H1 (cell line): Measurements from ENCODE around the gene NBEA. TPM values are rescaled to one million over a fixed set of nuclear protein-coding genes. Genes with fewer than 3 reads are reported as not detected.

ENCODE experiments used
- CHD7 ChIP-seq: fragments of 300-600 bp; sonication (generic); IDR thresholded peaks from 2 replicates; pipeline ENCODE4 v1.7.1; 2012; ENCODE audit warnings: low read length, moderate library complexity, mild to moderate bottlenecking, inconsistent platforms; ENCODE audit not compliant: insufficient replicate concordance
- HDAC2 ChIP-seq, 2 experiments: fragments of 300-600 bp in 1 of 2; sonication (generic) in 1 of 2; IDR thresholded peaks; 2 replicates each; pipeline ENCODE4 v1.6.1; 2011 to 2012; ENCODE audit warnings: low read depth in 2 of 2, low read length in 2 of 2, mild to moderate bottlenecking in 2 of 2, moderate library complexity in 2 of 2, borderline replicate concordance in 1 of 2, inconsistent platforms in 1 of 2
- PHF8 ChIP-seq: fragments of 200-600 bp; sonication (generic); conservative IDR thresholded peaks from 2 replicates; pipeline ENCODE4 v1.7.1; 2012; ENCODE audit warnings: low read depth, mild to moderate bottlenecking, inconsistent platforms, low read length, moderate library complexity
- POU5F1 ChIP-seq: IDR thresholded peaks from 2 replicates; pipeline ENCODE4 v1.6.1; 2011; ENCODE audit warnings: low read depth, mild to moderate bottlenecking, low read length, moderate library complexity
- RNF2 ChIP-seq: fragments of 200-900, 300-1000 bp; sonication (generic); IDR thresholded peaks from 2 replicates; pipeline ENCODE4 v1.7.1; 2016; ENCODE audit warnings: borderline replicate concordance, low read depth, mild to moderate bottlenecking, antibody characterized with exemption, low read length; ENCODE audit not compliant: poor library complexity, severe bottlenecking; ENCODE audit errors: missing control alignments
- RXRA ChIP-seq: IDR thresholded peaks from 2 replicates; pipeline ENCODE4 v1.6.1; 2011; ENCODE audit warnings: low read depth, mild to moderate bottlenecking, low read length, moderate library complexity; ENCODE audit not compliant: insufficient read depth
- SIRT6 ChIP-seq: IDR thresholded peaks from one replicate; pipeline ENCODE4 v1.7.1; 2012; ENCODE audit warnings: low read length, inconsistent platforms
- TEAD4 ChIP-seq: IDR thresholded peaks from 2 replicates; pipeline ENCODE4 v1.6.1; 2012; ENCODE audit warnings: low read depth, low read length, inconsistent platforms, mixed read lengths
- polyA plus RNA-seq, 7 experiments: library from polyadenylated mRNA; depleted of rRNA in 3 of 7; stranded (reverse) in 5 of 7; unstranded in 2 of 7; fragments of >200 nt in 5 of 7; fragments of 200-250 nt in 2 of 7; gene quantifications; 1 replicate in 5 of 7; 2 replicates in 1 of 7; 4 replicates in 1 of 7; pipeline versions ENCODE4 v1.2.1 to v1.2.3, GENCODE V29; 2011 to 2013; ENCODE audit warnings: missing spikeins in 2 of 7, mixed read lengths in 2 of 7
- total RNA-seq: library from RNA; stranded (reverse); fragmentation: NEBNext Ultra II Directional; extraction: Animal tissue kit (Norgen Biotek cat#: 25700); gene quantifications from 2 replicates; pipeline ENCODE4 v1.2.1, GENCODE V29; 2021
- TF ChIP-seq, protein P1 (sequence below): IDR thresholded peaks from 2 replicates; pipeline ENCODE4 v1.6.1; 2012; ENCODE audit warnings: low read length, inconsistent platforms

NBEA gene
- total and polyA plus RNA-seq, 2 of the 8 experiments (the other 6 are each of a cell fraction or from before 2014, with no cell fraction given), result 14.2 to 21.5 TPM

- no peak for TF ChIP-seq CHD7
- no peak for TF ChIP-seq TEAD4
- no peak for TF ChIP-seq RXRA
- no peak for TF ChIP-seq RNF2
- TF ChIP-seq PHF8, result no peak
- no peak for TF ChIP-seq HDAC2 (IDR thresholded peaks at IDR 0.05; ENCODE audit: borderline replicate concordance in 1 of 2, low read depth in 2 of 2, low read length in 2 of 2)
- TF ChIP-seq POU5F1, result no peak
- TF ChIP-seq, protein P1, sequence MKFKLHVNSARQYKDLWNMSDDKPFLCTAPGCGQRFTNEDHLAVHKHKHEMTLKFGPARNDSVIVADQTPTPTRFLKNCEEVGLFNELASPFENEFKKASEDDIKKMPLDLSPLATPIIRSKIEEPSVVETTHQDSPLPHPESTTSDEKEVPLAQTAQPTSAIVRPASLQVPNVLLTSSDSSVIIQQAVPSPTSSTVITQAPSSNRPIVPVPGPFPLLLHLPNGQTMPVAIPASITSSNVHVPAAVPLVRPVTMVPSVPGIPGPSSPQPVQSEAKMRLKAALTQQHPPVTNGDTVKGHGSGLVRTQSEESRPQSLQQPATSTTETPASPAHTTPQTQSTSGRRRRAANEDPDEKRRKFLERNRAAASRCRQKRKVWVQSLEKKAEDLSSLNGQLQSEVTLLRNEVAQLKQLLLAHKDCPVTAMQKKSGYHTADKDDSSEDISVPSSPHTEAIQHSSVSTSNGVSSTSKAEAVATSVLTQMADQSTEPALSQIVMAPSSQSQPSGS, result no peak
- TF ChIP-seq SIRT6, result no peak
These were observed 271.8 kb downstream of the NBEA start (continued) for GRCh38 chr13:35213911-35214310.
